Stimulated activated CD4-positive, alpha-beta T cell treated with anti-CD3 and anti-CD28 coated beads, Interleukin-4, amount 100 ng/mL, for 24 hours (primary cell): ENCODE measurements around the gene NID2.

ENCODE experiments used
- DNase-seq: peaks from one replicate; pipeline ENCODE4 v3.0.0-alpha.2; 2020

The NID2 gene

DNA sequence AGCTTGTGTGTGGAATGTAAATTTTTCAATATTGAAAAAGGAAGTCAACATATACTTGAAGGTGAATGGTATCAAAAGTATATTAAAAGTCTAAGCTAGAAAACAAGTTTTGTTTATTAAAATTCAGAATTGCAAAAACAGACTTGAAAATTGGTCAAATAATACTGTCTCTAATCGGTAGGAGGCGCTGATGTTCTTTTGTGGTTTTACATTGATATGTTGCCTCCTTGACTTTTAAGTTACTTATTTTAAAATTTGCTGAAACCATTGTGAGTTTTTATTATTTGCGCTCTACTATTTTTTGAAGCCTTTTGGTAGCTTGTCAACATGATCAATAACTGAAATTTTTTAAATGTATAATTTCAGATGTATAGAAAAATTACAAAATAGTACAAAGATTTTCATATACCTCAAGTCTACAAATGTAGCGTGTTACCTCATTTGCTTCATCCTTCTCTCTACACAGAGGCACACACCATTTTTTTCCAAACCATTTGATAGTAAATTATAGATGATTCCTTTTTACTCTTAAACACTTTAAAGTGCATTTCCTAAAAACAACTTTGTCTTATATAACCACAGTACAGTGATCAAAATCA is 72.6 kb downstream of the NID2 start:
- DNase-seq, result peak; percentile 21

DNA sequence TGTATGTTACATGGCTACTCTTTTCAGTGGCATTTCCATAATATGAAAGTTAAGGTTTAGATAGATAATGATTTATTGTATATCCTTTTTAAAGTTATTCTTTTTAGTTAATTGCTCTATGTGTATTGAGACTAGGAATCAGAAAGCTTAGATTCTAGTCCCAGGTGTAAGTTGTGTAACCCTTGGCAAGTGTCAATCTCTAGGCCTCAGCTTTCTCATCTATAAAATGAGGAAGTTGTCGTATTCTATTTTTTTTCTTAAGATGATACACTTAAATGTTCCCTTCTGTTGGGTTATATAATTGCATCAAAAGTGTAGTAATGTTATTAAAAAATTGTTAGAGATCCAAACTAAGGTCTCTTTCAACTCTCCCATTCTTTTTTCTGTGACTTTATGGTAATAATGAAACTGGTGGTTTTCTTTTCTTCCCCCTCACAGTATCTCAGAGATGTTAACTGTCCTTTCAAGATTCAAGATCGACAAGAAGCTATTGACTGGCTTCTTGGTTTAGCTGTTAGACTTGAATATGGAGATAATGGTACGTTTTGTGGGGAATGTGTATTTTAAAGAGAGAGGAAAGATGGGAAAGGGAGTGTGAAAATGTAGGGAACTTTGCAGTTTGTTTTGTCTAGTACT is 75.5 kb downstream of the NID2 start:
- DNase-seq, result no peak

DNA sequence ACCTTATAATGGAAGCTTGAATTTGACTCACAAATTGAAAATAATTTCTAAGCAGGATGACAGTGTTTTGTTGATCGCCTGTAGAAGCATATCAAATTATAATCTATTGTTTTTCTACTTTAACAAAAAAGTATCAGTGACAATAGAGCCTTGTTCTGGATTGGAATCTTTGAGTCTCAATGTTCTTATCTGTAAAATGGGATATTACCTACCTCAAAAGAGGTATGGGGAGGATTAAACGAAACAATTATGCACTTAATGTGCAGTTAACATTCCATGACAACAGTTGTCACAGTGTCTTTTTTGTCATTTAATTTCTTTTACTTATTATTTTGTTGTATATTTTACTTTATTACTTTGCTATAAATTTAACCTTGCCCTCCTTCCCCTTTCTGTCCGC is 78.4 kb downstream of the NID2 start:
- no peak for DNase-seq

DNA sequence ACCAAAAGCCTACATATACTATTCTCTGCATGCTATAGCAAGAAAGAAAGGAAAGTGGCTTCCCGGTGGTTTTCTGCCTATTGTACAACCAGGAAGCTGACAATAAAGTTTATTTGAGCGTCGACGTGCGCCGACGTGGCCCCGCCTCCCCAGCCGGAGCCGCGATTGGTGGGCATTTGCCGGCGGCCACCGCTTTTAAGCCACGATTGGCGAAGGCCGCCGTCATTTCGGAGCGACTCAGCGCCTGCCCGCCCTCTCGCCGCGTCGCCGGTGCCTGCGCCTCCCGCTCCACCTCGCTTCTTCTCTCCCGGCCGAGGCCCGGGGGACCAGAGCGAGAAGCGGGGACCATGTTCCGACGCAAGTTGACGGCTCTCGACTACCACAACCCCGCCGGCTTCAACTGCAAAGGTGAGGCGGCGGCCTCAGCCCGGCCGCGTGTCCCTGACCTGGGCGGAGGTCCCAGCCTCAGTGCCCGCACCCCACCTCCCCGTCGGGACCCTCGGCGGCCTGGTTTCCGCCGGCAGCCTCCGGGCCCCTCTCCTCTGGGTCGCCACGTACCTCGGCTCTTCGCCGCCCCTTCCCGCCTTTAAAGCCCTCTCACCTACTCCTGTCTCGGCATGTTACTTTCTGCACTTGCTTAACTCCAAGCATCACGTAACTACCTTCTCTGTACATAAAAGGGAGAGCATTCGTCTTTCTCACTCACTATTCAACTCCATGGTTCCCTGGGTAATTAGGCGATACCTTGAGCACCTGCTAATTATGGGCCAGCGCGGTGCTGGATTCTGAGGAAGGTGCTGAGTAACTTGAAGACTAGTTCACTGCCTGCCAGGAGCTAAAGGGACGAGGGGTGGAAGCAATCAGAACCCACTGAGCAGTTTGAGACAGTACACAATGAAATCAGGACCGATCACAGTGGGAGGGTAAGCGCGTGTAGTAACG is 79.3 kb downstream of the NID2 start, which contains the start of gene RTRAF:
Gene RTRAF (plus strand): TSS at position 254 of the 942 bp plus-strand sequence. CDS start 94 bp downstream, at position 348.
- peak; percentile 92 for DNase-seq

- no peak for DNase-seq
These were observed 80.6 kb downstream of the NID2 start for GRCh38 chr14:51988221-51988620.

DNA sequence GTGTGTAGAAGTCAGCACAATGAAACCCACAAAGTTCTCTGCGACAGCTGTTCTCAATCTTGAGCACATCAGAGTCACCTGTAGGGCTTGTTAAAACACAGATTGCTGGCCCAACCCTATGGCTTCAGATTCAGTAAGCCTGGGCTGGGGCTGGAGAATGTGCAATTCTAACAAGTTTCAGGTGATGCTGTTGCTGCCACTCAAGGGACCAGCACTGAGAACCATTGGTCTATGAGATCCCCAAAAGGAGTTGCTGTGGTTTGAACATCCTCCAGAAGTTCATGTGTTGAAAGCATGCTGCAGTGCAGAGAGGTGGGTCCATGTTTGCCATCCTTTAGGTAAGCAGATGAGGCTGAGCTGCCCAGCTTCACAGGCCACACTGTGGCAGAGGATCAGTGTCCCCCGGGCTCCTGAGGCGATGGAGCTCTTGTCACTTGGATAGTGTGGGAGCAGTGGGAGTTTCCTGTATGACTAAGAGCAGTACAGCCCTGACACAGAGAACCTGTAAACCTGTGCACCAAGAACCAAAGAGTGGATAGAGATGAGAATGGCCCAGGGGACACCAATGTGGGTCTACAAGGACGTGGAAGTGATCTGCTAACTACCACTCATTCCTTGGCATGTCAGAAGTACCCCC is 87.5 kb downstream of the NID2 start:
- no peak for DNase-seq

- DNase-seq, result peak; percentile 87
These were observed 89.7 kb downstream of the NID2 start for GRCh38 chr14:51979088-51979709.

DNA sequence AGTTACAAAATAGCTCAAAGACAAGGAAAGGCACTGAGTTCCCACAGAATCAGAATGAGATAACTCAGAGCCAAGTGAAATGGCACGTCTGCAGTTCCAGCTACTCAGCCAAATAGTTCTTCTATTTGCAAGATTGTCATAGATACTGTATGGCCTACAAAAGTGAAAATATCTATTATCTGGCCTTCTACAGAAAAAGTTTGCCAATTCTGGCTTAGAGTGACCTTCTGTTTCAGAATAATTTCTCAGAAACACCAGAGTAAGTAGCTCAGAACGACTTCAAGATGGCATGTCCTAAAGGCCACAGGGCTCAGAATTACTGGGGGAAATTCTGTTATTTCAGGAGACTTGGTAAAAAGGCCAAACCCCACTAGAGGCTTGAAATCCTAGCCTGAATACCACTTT is 90.2 kb downstream of the NID2 start:
- no peak for DNase-seq

DNA sequence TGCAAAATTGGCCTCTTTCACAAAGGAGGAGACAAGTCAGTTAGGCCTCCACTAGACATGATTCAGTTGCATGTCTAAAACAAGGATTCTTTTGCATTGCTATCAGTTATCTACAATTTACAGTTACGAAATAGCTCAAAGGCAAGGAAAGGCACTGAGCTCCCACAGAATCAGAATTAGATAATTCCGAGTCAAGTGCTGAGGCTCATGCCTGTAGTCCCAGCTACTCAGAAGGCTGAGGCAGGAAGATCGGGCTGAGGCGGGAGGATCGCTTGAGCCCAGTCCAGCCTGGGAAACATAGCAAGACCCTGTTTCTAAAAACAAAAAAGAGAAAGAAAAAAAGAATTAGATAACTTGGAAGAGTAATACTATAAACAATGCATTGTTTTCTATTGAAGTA is 91.8 kb downstream of the NID2 start:
- DNase-seq, result no peak

DNA sequence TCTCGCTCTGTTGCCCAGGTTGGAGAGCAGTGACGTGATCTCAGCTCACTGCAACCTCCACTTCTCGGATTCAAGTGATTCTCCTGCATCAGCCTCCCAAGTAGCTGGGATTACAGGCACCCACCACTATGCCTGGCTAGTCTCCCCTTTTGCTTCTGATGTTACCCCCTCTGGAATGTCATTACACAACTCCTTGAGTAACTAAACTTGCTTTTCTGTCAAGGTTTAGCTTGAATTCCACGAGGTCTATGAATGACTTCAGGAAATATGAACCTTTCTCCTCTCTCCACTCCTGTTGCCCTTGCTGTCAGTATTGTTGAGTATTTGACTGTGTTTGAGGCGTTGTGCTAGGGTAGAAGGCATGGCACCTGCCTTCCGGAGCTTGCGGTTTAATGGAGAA is 96.3 kb downstream of the NID2 start:
- no peak for DNase-seq

GRCh38 chr14:51969852-51970540 is 98.9 kb downstream of the NID2 start:
- no peak for DNase-seq

DNA sequence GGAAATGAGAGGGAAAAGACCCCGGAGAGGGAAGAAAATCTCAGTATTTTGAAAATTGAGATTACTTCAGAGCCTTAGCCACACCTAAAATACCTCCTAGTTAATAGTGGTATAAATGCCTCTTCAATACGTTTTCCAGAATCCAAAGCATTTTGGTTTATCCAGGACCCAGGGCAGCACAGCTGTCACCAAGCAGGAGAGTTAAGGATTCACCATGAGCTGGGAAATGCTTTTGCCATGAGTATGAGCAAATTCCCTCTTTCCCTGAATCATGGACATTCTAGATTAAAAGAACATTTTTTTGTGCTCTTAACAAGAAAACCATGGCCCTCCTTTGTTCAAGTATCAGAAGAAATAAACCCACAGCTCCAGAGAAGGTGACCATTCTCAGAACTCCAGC is 101.3 kb downstream of the NID2 start:
- no peak for DNase-seq

GRCh38 chr14:51963286-51963685 is 105.6 kb downstream of the NID2 start:
- no peak for DNase-seq

DNA sequence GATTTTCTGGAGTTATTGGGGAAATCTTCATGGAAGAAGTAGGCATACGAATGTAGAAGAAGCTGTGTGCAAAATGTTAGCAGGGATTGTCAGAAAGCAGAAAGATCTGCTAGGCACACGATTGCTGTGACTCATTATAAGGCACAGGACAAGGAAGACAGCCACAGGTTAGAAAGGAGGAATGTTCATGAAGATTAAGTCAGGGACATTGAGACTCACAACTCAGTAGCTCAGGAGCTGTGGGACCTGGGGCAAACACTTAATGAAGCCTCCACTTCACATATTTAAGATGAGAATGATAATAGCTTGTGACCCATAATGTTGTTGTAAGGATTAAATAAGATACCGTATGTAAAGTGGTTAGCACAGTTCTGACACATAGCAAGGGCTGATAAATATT is 106.1 kb downstream of the NID2 start:
- DNase-seq, result no peak

DNA sequence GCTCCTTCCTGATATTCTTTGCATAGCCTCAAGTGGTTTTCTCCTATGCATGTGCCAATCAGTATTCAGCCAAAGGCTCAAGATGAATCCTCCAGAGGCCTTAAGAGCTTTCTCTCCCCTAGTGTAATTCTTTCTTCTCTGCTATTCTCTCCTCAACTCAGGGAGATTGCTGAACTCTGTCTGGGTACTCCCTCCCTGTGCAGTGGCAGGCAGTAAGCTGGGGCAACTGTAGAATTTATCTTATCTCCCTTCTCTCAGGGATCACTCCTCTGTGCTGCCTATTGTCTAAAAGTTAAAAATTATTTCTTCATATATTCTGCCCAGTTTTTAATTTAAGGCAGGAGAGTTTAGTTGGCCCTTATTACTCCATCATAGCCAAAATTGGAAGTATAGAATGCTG is 108.0 kb downstream of the NID2 start:
- no peak for DNase-seq

- no peak for DNase-seq
These were observed 108.9 kb downstream of the NID2 start for GRCh38 chr14:51959928-51960327.

- DNase-seq, result no peak
These were observed 110.9 kb downstream of the NID2 start for GRCh38 chr14:51957950-51958349.
